BJ (cell line): ENCODE data around the gene ADAMTS13. TPM values are rescaled to one million over a fixed set of nuclear protein-coding genes. Genes with fewer than 3 reads are reported as not detected.

Experiments
- CTCF ChIA-PET: fragments of 350-600 bp; formaldehyde crosslinking; extraction: SDS; loops from one replicate; lab custom pipeline; 2021; ENCODE audit warnings: antibody characterized with exemption, inconsistent platforms; lab: Yijun Ruan, JAX
- POLR2A ChIA-PET: fragments of 300-600 bp; sonication (Branson Sonifier 250); formaldehyde crosslinking; extraction: SDS; loops from one replicate; lab custom pipeline; 2021; ENCODE audit warnings: antibody characterized with exemption; lab: Charles Lee
- DNase-seq: peaks from one replicate; pipeline ENCODE4 v3.0.0-alpha.2; 2011; ENCODE audit warnings: low read depth
- H3K27me3 ChIP-seq: 2 replicates; pipeline ENCODE4 v1.6.0; 2011; ENCODE audit warnings: low read length; ENCODE audit not compliant: control insufficient read depth, insufficient read depth
- H3K36me3 ChIP-seq: 2 replicates; pipeline ENCODE4 v1.5.1; 2011; ENCODE audit warnings: low read length; ENCODE audit not compliant: control insufficient read depth, insufficient read depth
- H3K4me3 ChIP-seq: 2 replicates; pipeline ENCODE4 v1.5.1; 2011; ENCODE audit warnings: low read depth, mild to moderate bottlenecking, control low read depth, low read length
- polyA plus RNA-seq: library from polyadenylated mRNA; depleted of rRNA; stranded (reverse); fragments of >200 nt; gene quantifications from 2 replicates; pipeline ENCODE4 v1.2.3, GENCODE V29; 2011
- TF ChIP-seq, protein P1 (sequence below): IDR thresholded peaks from 2 replicates; pipeline ENCODE4 v1.5.1; 2011; ENCODE audit warnings: low read depth, mild to moderate bottlenecking, control low read depth, inconsistent platforms, low read length, moderate library complexity; ENCODE audit not compliant: insufficient read depth

The ADAMTS13 gene
- polyA plus RNA-seq, 1 experiment: 2.4 TPM

- H3K4me3 ChIP-seq: no peak overlapping the region
- ChIA-PET POLR2A (no interaction called here), CTCF (interaction anchor here (0.6 to 4.7 kb wide), 12 partner anchors 25 to 508 kb away, joined by 3 to 37 read pairs (median 3); partner anchors contain the start of gene CACFD1)
- H3K36me3 ChIP-seq: no peaks in the 10 kb centered on the region
- TF ChIP-seq, protein P1, sequence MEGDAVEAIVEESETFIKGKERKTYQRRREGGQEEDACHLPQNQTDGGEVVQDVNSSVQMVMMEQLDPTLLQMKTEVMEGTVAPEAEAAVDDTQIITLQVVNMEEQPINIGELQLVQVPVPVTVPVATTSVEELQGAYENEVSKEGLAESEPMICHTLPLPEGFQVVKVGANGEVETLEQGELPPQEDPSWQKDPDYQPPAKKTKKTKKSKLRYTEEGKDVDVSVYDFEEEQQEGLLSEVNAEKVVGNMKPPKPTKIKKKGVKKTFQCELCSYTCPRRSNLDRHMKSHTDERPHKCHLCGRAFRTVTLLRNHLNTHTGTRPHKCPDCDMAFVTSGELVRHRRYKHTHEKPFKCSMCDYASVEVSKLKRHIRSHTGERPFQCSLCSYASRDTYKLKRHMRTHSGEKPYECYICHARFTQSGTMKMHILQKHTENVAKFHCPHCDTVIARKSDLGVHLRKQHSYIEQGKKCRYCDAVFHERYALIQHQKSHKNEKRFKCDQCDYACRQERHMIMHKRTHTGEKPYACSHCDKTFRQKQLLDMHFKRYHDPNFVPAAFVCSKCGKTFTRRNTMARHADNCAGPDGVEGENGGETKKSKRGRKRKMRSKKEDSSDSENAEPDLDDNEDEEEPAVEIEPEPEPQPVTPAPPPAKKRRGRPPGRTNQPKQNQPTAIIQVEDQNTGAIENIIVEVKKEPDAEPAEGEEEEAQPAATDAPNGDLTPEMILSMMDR: no peak
- no peak for DNase-seq
- 0 out of 2 replicates have a peak, but pooled peaks cover 1% of the 10 kb centered on the region for H3K27me3 ChIP-seq
These were observed 62.7 kb downstream of the ADAMTS13 start for GRCh38 chr9:133484671-133485437.

- CTCF ChIA-PET: interaction anchor here (0.7 to 4.7 kb wide), 24 partner anchors 9 to 463 kb away, joined by 3 to 38 read pairs (median 4); no protein-coding TSS in a partner anchor
- DNase-seq: no peak
- Histone ChIP-seq H3K4me3 (no peak overlapping the region), H3K27me3 (0 out of 2 replicates have a peak, but pooled peaks cover 1% of the 10 kb centered on the region), H3K36me3 (no peaks in the 10 kb centered on the region)
- TF ChIP-seq, protein P1: no peak
- POLR2A ChIA-PET: no interaction called here
These were observed 63.5 kb downstream of the ADAMTS13 start for GRCh38 chr9:133485531-133486260.

GRCh38 chr9:133487331-133487725 is 65.2 kb downstream of the ADAMTS13 start:
- ChIA-PET CTCF (interaction anchor here (0.6 to 4.3 kb wide), 12 partner anchors 8 to 557 kb away, joined by 3 to 38 read pairs (median 6); no protein-coding TSS in a partner anchor), POLR2A (no interaction called here)
- Histone ChIP-seq H3K27me3 (peaks cover 4% of the 10 kb centered on the region; the same call in 1 of the 2 replicates), H3K4me3 (no peak overlapping the region), H3K36me3 (no peaks in the 10 kb centered on the region)
- DNase-seq: no peak
- TF ChIP-seq, protein P1: no peak

DNA sequence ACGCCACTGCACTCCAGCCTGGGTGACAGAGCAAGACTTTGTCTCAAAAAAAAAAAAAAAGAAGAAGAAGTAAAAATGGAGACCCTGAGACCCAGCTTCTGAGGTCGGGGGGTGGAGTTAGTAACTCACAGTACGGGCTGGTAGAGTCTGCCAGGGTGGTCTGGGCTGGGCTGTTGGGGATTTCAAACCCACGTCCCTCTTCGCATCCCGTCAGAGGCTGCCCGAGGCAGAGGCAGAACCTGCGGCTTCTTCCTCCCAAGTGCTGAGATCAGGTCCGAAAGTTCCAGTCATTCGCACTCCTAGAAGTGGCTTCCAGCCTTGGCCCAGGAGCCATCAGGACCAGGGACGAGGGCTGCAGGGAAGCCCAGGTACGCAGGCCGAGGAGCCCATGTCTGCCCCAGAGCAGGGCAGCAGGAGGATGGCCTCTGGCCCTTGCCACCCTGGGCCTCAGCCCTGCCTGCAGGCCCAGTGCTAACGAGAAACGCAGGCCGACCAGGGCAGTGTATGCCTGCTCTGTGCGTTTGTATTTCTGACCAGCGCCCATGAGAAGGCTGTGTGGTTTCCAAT is 66.6 kb downstream of the ADAMTS13 start:
- CTCF ChIA-PET: interaction anchor here (1.4 to 4.3 kb wide), 3 partner anchors 302 to 466 kb away, joined by 3 to 38 read pairs (median 11); no protein-coding TSS in a partner anchor
- TF ChIP-seq, protein P1: no peak
- H3K27me3 ChIP-seq: peaks cover 3% of the 10 kb centered on the region; the same call in 1 of the 2 replicates
- no peaks in the 10 kb centered on the region for H3K36me3 ChIP-seq
- POLR2A ChIA-PET: no interaction called here
- no peak for DNase-seq
- no peak overlapping the region for H3K4me3 ChIP-seq
